NCI-H146 treated with DMSO at 0.1 percent for 48 hours (cell line): ENCODE results near the gene PXT1.
A peak's percentile ranks its signal among the peaks of the same experiment; 100 is the strongest.
"Not testable (repeated sequence)": the region's sequence is repeated elsewhere in the genome, so short reads cannot be mapped to it uniquely, and the experiment has no call there.

Experiments used
- DNase-seq: peaks from one replicate; lab custom pipeline; 2025; ENCODE audit not compliant: unreplicated experiment; lab: John Stamatoyannopoulos, UW

The PXT1 gene

GRCh38 chr6:36371211-36371610 is 71.4 kb downstream of the PXT1 start:
- DNase-seq = no peak

GRCh38 chr6:36370638-36371037 is 72.0 kb downstream of the PXT1 start:
- DNase-seq = no peak

- DNase-seq = peak; percentile 87
Measured at GRCh38 chr6:36368921-36369865, 73.5 kb downstream of the PXT1 start.

GRCh38 chr6:36368421-36368820 is 74.2 kb downstream of the PXT1 start:
- no peak for DNase-seq

- DNase-seq = no peak
Measured at GRCh38 chr6:36367743-36368142, 74.9 kb downstream of the PXT1 start.

GRCh38 chr6:36364669-36365479 is 77.8 kb downstream of the PXT1 start:
- DNase-seq = no peak

GRCh38 chr6:36364061-36364635 is 78.5 kb downstream of the PXT1 start:
- not testable (repeated sequence) for DNase-seq

GRCh38 chr6:36363371-36363752 is 79.3 kb downstream of the PXT1 start:
- DNase-seq = not testable (repeated sequence)

- no peak for DNase-seq
Measured at GRCh38 chr6:36362551-36363370, 79.9 kb downstream of the PXT1 start.

- DNase-seq = no peak
Measured at GRCh38 chr6:36361071-36361470, 81.6 kb downstream of the PXT1 start.

GRCh38 chr6:36360241-36361054 is 82.2 kb downstream of the PXT1 start:
- DNase-seq = peak; percentile 45

GRCh38 chr6:36358226-36358915 is 84.3 kb downstream of the PXT1 start:
- no peak for DNase-seq

- no peak for DNase-seq
Measured at GRCh38 chr6:36357872-36358225, 84.8 kb downstream of the PXT1 start.

- no peak for DNase-seq
Measured at GRCh38 chr6:36355819-36356218, 86.8 kb downstream of the PXT1 start.

- no peak for DNase-seq
Measured at GRCh38 chr6:36353411-36353915, 89.2 kb downstream of the PXT1 start.

- no peak for DNase-seq
Measured at GRCh38 chr6:36352477-36353157, 90.0 kb downstream of the PXT1 start.

- DNase-seq = no peak
Measured at GRCh38 chr6:36350681-36351571, 91.7 kb downstream of the PXT1 start.

- no peak for DNase-seq
Measured at GRCh38 chr6:36350082-36350481, 92.6 kb downstream of the PXT1 start.
